Vagina (tissue), 2 donors: ENCODE results near the gene OTOGL.

Experiments
- POLR2AphosphoS5 ChIP-seq, 2 donors: sonication (generic); formaldehyde crosslinking; IDR thresholded peaks; one replicate each; pipeline ENCODE4 v1.9.0; 2017; ENCODE audit warnings: antibody characterized with exemption in 2 of 2, mild to moderate bottlenecking in 2 of 2, low read depth in 1 of 2; ENCODE audit not compliant: insufficient read depth in 1 of 2
- TF ChIP-seq, protein P1 (sequence below), 3 experiments: fragments of 450-650 bp in 2 of 3; fragments of 200-600 bp in 1 of 3; sonication (generic) in 1 of 3; IDR thresholded peaks; one replicate each; pipeline ENCODE4 v1.5.1; 2017 to 2019; ENCODE audit warnings: antibody characterized with exemption in 3 of 3, mild to moderate bottlenecking in 2 of 3, moderate library complexity in 2 of 3

DNA sequence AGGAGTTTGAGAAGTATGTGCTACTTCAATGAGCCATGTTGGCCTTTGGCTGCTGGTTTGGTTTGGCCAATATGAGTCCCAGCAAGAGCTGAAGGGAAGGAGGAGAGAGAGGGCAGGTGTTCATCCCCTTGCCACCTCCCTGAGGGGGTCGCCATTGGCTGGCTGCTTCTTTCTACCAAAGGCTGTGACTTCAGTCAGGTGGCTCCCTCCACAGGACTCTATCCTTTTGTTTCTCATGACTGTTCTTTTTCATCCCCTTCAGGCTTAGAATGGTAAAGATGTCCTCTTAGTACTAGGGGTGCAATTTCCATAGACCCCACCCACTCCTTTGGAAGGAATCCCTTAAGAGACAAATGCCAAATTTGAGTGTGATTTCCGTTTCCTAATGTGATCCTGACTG is 31.2 kb upstream of the OTOGL start:
- TF ChIP-seq, protein P1, sequence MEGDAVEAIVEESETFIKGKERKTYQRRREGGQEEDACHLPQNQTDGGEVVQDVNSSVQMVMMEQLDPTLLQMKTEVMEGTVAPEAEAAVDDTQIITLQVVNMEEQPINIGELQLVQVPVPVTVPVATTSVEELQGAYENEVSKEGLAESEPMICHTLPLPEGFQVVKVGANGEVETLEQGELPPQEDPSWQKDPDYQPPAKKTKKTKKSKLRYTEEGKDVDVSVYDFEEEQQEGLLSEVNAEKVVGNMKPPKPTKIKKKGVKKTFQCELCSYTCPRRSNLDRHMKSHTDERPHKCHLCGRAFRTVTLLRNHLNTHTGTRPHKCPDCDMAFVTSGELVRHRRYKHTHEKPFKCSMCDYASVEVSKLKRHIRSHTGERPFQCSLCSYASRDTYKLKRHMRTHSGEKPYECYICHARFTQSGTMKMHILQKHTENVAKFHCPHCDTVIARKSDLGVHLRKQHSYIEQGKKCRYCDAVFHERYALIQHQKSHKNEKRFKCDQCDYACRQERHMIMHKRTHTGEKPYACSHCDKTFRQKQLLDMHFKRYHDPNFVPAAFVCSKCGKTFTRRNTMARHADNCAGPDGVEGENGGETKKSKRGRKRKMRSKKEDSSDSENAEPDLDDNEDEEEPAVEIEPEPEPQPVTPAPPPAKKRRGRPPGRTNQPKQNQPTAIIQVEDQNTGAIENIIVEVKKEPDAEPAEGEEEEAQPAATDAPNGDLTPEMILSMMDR (IDR thresholded peaks at IDR 0.05) = no peak
- TF ChIP-seq POLR2AphosphoS5 (IDR thresholded peaks at IDR 0.05; ENCODE audit: insufficient read depth in 1 of 2, low read depth in 1 of 2) = no peak
